ENCODE data around the gene HOXD9.

- TF ChIP-seq ZNF274 (IDR thresholded peaks at IDR 0.05; ENCODE audit: low read depth, low read length) (no peak), YY1 (IDR thresholded peaks at IDR 0.05; ENCODE audit: insufficient read depth, insufficient read length) (no peak), SUZ12 (IDR thresholded peaks at IDR 0.05; ENCODE audit: extremely low read depth, insufficient read depth, insufficient read length) (no peak)
Measured at GRCh38 chr2:176099159-176099727, 23.3 kb upstream of the HOXD9 start.
